ENCODE measurements around the gene S100A12.
A peak's percentile ranks its signal among the peaks of the same experiment; 100 is the strongest.

Gene S100A12

GRCh38 chr1:153357076-153357852 is 18.2 kb downstream of the S100A12 start:
- no peak overlapping the region for H3K4me3 ChIP-seq (ENCODE audit: low read length)
- TF ChIP-seq CTCF (IDR thresholded peaks at IDR 0.05; ENCODE audit: insufficient read depth, low read depth, low read length, missing control alignments), result no peak
- peak; percentile 92 for DNase-seq (ENCODE audit: low read depth)

GRCh38 chr1:153356392-153357075 is 18.9 kb downstream of the S100A12 start:
- TF ChIP-seq CTCF (IDR thresholded peaks at IDR 0.05; ENCODE audit: insufficient read depth, low read depth, low read length, missing control alignments), result no peak
- no peak for DNase-seq (ENCODE audit: low read depth)
- no peak overlapping the region for H3K4me3 ChIP-seq (ENCODE audit: low read length)

- TF ChIP-seq CTCF (IDR thresholded peaks at IDR 0.05; ENCODE audit: insufficient read depth, low read depth, low read length, missing control alignments), result peak; percentile 87
Observed at GRCh38 chr1:153355445-153356071, 19.9 kb downstream of the S100A12 start.

GRCh38 chr1:153354515-153355193 is 20.8 kb downstream of the S100A12 start:
- no peak overlapping the region for H3K4me3 ChIP-seq (ENCODE audit: low read length)
- no peak for DNase-seq (ENCODE audit: low read depth)
- TF ChIP-seq CTCF (IDR thresholded peaks at IDR 0.05; ENCODE audit: insufficient read depth, low read depth, low read length, missing control alignments), result peak; percentile 23

More at GRCh38 chr1:153355445-153356071, 19.9 kb downstream of the S100A12 start:
- H3K4me3 ChIP-seq (ENCODE audit: low read length), result no peak overlapping the region
- DNase-seq (ENCODE audit: low read depth), result peak; percentile 95

- peak; percentile 50 for DNase-seq (ENCODE audit: low read depth)
Observed at GRCh38 chr1:153353226-153353947, 22.0 kb downstream of the S100A12 start.

More at GRCh38 chr1:153353226-153353947, 22.0 kb downstream of the S100A12 start:
- peak; percentile 77 for TF ChIP-seq CTCF (IDR thresholded peaks at IDR 0.05; ENCODE audit: insufficient read depth, low read depth, low read length, missing control alignments)
- no peak overlapping the region for H3K4me3 ChIP-seq (ENCODE audit: low read length)
